ENCODE measurements around the gene RLF.
A peak's percentile ranks its signal among the peaks of the same experiment; 100 is the strongest.

Gene RLF

GRCh38 chr1:40266786-40267535 lies 105.8 kb downstream of the RLF start:
- no peak for DNase-seq (ENCODE audit: insufficient read length)
- TF ChIP-seq TAF1 (IDR thresholded peaks at IDR 0.05; ENCODE audit: borderline replicate concordance, low read depth, low read length) (no peak), POLR2A (IDR thresholded peaks at IDR 0.05; ENCODE audit: low read depth, low read length) (no peak), POLR2AphosphoS5 (IDR thresholded peaks at IDR 0.05; ENCODE audit: low read depth, low read length) (no peak)
- FAIRE-seq, result no peak

- no peak for DNase-seq (ENCODE audit: insufficient read length)
- FAIRE-seq, result no peak
- TF ChIP-seq POLR2A (IDR thresholded peaks at IDR 0.05; ENCODE audit: low read depth, low read length) (no peak), TAF1 (IDR thresholded peaks at IDR 0.05; ENCODE audit: borderline replicate concordance, low read depth, low read length) (no peak), POLR2AphosphoS5 (IDR thresholded peaks at IDR 0.05; ENCODE audit: low read depth, low read length) (no peak)
Observed at GRCh38 chr1:40267767-40268187, 106.6 kb downstream of the RLF start.

GRCh38 chr1:40268211-40268610 lies 107.0 kb downstream of the RLF start:
- TF ChIP-seq POLR2A (IDR thresholded peaks at IDR 0.05; ENCODE audit: low read depth, low read length) (no peak), TAF1 (IDR thresholded peaks at IDR 0.05; ENCODE audit: borderline replicate concordance, low read depth, low read length) (no peak), POLR2AphosphoS5 (IDR thresholded peaks at IDR 0.05; ENCODE audit: low read depth, low read length) (no peak)
- FAIRE-seq, result no peak
- no peak for DNase-seq (ENCODE audit: insufficient read length)

- FAIRE-seq (peak; percentile 46), DNase-seq (ENCODE audit: insufficient read length) (no peak)
- no peak for TF ChIP-seq TAF1 (IDR thresholded peaks at IDR 0.05; ENCODE audit: borderline replicate concordance, low read depth, low read length)
- TF ChIP-seq POLR2AphosphoS5 (IDR thresholded peaks at IDR 0.05; ENCODE audit: low read depth, low read length), result no peak
- TF ChIP-seq POLR2A (IDR thresholded peaks at IDR 0.05; ENCODE audit: low read depth, low read length), result no peak
Observed at GRCh38 chr1:40270152-40270834, 109.1 kb downstream of the RLF start.

- DNase-seq (ENCODE audit: insufficient read length), result no peak
- no peak for FAIRE-seq
- TF ChIP-seq TAF1 (IDR thresholded peaks at IDR 0.05; ENCODE audit: borderline replicate concordance, low read depth, low read length) (no peak), POLR2AphosphoS5 (IDR thresholded peaks at IDR 0.05; ENCODE audit: low read depth, low read length) (no peak), POLR2A (IDR thresholded peaks at IDR 0.05; ENCODE audit: low read depth, low read length) (no peak)
Observed at GRCh38 chr1:40272653-40273213, 111.5 kb downstream of the RLF start.

GRCh38 chr1:40273547-40274166 lies 112.5 kb downstream of the RLF start:
- TF ChIP-seq POLR2AphosphoS5 (IDR thresholded peaks at IDR 0.05; ENCODE audit: low read depth, low read length), result no peak
- TF ChIP-seq TAF1 (IDR thresholded peaks at IDR 0.05; ENCODE audit: borderline replicate concordance, low read depth, low read length), result no peak
- FAIRE-seq (no peak), DNase-seq (ENCODE audit: insufficient read length) (no peak)

GRCh38 chr1:40274331-40274730 lies 113.1 kb downstream of the RLF start:
- FAIRE-seq, result peak; percentile 14
- DNase-seq (ENCODE audit: insufficient read length), result no peak
- TF ChIP-seq POLR2AphosphoS5 (IDR thresholded peaks at IDR 0.05; ENCODE audit: low read depth, low read length) (no peak), TAF1 (IDR thresholded peaks at IDR 0.05; ENCODE audit: borderline replicate concordance, low read depth, low read length) (no peak), POLR2A (IDR thresholded peaks at IDR 0.05; ENCODE audit: low read depth, low read length) (no peak)

- TF ChIP-seq POLR2AphosphoS5 (IDR thresholded peaks at IDR 0.05; ENCODE audit: low read depth, low read length) (no peak), TAF1 (IDR thresholded peaks at IDR 0.05; ENCODE audit: borderline replicate concordance, low read depth, low read length) (no peak), POLR2A (IDR thresholded peaks at IDR 0.05; ENCODE audit: low read depth, low read length) (no peak)
- FAIRE-seq (no peak), DNase-seq (ENCODE audit: insufficient read length) (no peak)
Observed at GRCh38 chr1:40276122-40276521, 114.9 kb downstream of the RLF start.

- TF ChIP-seq POLR2AphosphoS5 (IDR thresholded peaks at IDR 0.05; ENCODE audit: low read depth, low read length) (no peak), POLR2A (IDR thresholded peaks at IDR 0.05; ENCODE audit: low read depth, low read length) (no peak), TAF1 (IDR thresholded peaks at IDR 0.05; ENCODE audit: borderline replicate concordance, low read depth, low read length) (no peak)
- no peak for FAIRE-seq
- DNase-seq (ENCODE audit: insufficient read length), result no peak
Observed at GRCh38 chr1:40281853-40282252, 120.7 kb downstream of the RLF start.

All from GM12892 (cell line).